Prostate gland (tissue), 2 donors: ENCODE measurements around the gene CPLANE1. TPM values are rescaled to one million over a fixed set of nuclear protein-coding genes. Genes with fewer than 3 reads are reported as not detected.

Source experiments
- DNase-seq: peaks from one replicate; pipeline ENCODE4 v3.0.0-alpha.2; 2019; ENCODE audit warnings: low spot score
- H3K27ac ChIP-seq, 2 donors: fragments of 200-600 bp; sonication (generic); 2 replicates each; pipeline ENCODE4 v1.5.1; 2017 to 2019
- H3K27me3 ChIP-seq: fragments of 200-600 bp; sonication (generic); replicated peaks from 2 replicates; pipeline ENCODE4 v1.5.1; 2019; ENCODE audit not compliant: insufficient read depth
- H3K36me3 ChIP-seq, 2 donors: fragments of 200-600 bp; sonication (generic); 1 replicate in 1 of 2; 2 replicates in 1 of 2; pipeline versions ENCODE4 v1.5.1 to v1.8.1; 2017 to 2019
- H3K4me1 ChIP-seq: fragments of 200-600 bp; sonication (generic); replicated peaks from 2 replicates; pipeline ENCODE4 v1.5.1; 2019
- H3K4me3 ChIP-seq, 2 donors: fragments of 200-600 bp; sonication (generic); 2 replicates each; pipeline ENCODE4 v1.5.1; 2017 to 2019
- H3K9me3 ChIP-seq: fragments of 200-600 bp; sonication (generic); 2 replicates; pipeline ENCODE4 v1.5.1; 2017
- POLR2A ChIP-seq: fragments of 450-650 bp; IDR thresholded peaks from one replicate; pipeline ENCODE4 v1.6.1; 2016; ENCODE audit warnings: antibody characterized with exemption, mild to moderate bottlenecking
- POLR2AphosphoS5 ChIP-seq: sonication (generic); formaldehyde crosslinking; IDR thresholded peaks from one replicate; pipeline ENCODE4 v1.6.1; 2017; ENCODE audit warnings: antibody characterized with exemption
- WGBS: methylation state at CpG from one replicate; pipeline ENCODE4 v1.1.5; 2018; 5-methylcytosine and 5-hydroxymethylcytosine counted together
- intact Hi-C: fragments of 100-400 bp; cut with DNase I; formaldehyde crosslinking; loops from one replicate; pipeline ENCODE4 v1.14.2; 2022
- total RNA-seq, 2 donors: library from RNA; depleted of rRNA; stranded (reverse); fragments of >200 nt; gene quantifications; one replicate each; pipeline ENCODE4 v1.1.0, GENCODE V29; 2016
- TF ChIP-seq, protein P1 (sequence below), 4 experiments: fragments of 200-600 bp in 2 of 4; fragments of 450-650 bp in 2 of 4; sonication (generic) in 2 of 4; IDR thresholded peaks; 1 replicate in 3 of 4; 2 replicates in 1 of 4; pipeline ENCODE4 v1.5.1; 2016 to 2019; ENCODE audit warnings: antibody characterized with exemption in 4 of 4, mild to moderate bottlenecking in 2 of 4, moderate library complexity in 2 of 4

Gene CPLANE1
- total RNA-seq, 2 donors from 2014 or later = 17.2 to 27.8 TPM

DNA sequence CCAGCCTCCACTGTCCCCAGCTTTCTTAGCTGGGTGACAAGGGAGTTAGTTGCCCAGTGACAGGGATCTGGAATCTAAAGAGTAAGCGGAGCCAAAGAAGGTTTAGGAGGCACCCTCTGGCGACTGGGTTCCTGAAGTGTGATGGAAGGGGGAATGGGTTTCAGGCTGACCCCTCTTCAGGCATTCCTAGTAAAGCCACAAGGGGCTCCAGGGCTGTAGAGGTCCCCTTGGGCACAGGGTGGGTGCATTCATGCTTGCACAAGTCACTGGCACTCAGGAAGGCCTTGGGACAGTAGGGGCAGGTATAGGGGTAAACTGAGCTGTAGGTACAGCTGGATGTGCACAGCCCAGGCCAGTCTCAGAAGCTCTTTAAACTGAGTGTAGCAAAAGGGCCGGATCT is 74.2 kb downstream of the CPLANE1 start:
- no peak for DNase-seq
- H3K36me3 ChIP-seq = peaks cover 4 to 6% of the 10 kb centered on the region in 2 donors
- no peak overlapping the region for H3K27ac ChIP-seq
- TF ChIP-seq POLR2AphosphoS5 (no peak), POLR2A (no peak)
- TF ChIP-seq, protein P1, sequence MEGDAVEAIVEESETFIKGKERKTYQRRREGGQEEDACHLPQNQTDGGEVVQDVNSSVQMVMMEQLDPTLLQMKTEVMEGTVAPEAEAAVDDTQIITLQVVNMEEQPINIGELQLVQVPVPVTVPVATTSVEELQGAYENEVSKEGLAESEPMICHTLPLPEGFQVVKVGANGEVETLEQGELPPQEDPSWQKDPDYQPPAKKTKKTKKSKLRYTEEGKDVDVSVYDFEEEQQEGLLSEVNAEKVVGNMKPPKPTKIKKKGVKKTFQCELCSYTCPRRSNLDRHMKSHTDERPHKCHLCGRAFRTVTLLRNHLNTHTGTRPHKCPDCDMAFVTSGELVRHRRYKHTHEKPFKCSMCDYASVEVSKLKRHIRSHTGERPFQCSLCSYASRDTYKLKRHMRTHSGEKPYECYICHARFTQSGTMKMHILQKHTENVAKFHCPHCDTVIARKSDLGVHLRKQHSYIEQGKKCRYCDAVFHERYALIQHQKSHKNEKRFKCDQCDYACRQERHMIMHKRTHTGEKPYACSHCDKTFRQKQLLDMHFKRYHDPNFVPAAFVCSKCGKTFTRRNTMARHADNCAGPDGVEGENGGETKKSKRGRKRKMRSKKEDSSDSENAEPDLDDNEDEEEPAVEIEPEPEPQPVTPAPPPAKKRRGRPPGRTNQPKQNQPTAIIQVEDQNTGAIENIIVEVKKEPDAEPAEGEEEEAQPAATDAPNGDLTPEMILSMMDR (IDR thresholded peaks at IDR 0.05) = no peak
- intact Hi-C loops = no loop called here
- H3K27me3 ChIP-seq = no peaks in the 10 kb centered on the region
- WGBS = 79% methylated on average over 3 of the region's 3 CpGs
- H3K4me1 ChIP-seq = no peaks in the 10 kb centered on the region
- H3K4me3 ChIP-seq = no peak overlapping the region
- H3K9me3 ChIP-seq = no peaks in the 10 kb centered on the region

DNA sequence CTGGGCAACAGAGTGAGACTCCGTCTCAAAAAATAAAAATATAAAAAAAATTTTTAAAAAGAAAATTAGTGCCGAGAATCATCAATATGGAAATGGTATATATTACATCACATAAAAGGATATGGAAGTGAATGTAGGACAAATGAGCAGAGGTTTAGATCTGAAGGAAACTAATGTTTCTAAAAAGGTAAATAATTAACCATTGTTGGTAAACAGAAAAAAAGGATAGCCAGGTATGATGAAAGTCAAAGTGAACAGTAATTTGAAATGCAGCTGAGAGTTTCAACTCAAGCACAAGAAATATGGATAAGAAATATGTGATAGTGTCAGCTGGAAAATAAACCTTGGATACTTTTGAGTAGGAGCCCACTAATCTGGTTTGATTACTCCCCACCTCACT is 76.2 kb downstream of the CPLANE1 start:
- intact Hi-C loops = no loop called here
- no peaks in the 10 kb centered on the region for H3K4me1 ChIP-seq
- TF ChIP-seq POLR2A (no peak), POLR2AphosphoS5 (no peak)
- TF ChIP-seq, protein P1 (IDR thresholded peaks at IDR 0.05) = no peak
- no peaks in the 10 kb centered on the region for H3K9me3 ChIP-seq
- no peak overlapping the region for H3K27ac ChIP-seq
- DNase-seq = no peak
- WGBS = 100% methylated on average over 2 of the region's 2 CpGs
- peaks cover 4 to 10% of the 10 kb centered on the region in 2 donors for H3K36me3 ChIP-seq
- no peaks in the 10 kb centered on the region for H3K27me3 ChIP-seq
- no peak overlapping the region for H3K4me3 ChIP-seq

DNA sequence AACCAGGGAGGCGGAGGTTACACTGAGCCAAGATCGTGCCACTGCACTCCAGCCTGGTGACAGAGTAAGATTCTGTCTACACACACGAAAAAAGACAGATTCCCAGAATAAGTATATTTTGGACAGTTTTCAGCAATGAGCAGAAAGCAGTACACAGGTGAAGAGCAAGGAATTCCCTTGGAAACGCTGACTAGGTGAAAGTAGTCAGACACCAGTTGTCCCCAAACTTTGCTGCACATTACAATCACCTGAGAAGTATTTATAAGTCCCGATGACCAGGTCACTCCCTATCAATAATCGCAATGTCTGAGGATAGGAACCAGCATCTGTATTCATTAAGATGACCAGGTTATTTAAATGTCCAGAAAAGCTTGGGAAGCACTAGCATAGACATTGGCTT is 78.3 kb downstream of the CPLANE1 start:
- Histone ChIP-seq H3K9me3 (no peaks in the 10 kb centered on the region), H3K4me3 (no peak overlapping the region), H3K27me3 (no peaks in the 10 kb centered on the region), H3K27ac (no peak overlapping the region), H3K4me1 (no peaks in the 10 kb centered on the region), H3K36me3 (peaks cover 0 to 10% of the 10 kb centered on the region in 2 donors)
- TF ChIP-seq POLR2AphosphoS5 = no peak
- no peak for TF ChIP-seq POLR2A
- TF ChIP-seq, protein P1 (IDR thresholded peaks at IDR 0.05) = no peak
- DNase-seq = no peak
- 93% methylated on average over 6 of the region's 6 CpGs for WGBS
- intact Hi-C loops = no loop called here

DNA sequence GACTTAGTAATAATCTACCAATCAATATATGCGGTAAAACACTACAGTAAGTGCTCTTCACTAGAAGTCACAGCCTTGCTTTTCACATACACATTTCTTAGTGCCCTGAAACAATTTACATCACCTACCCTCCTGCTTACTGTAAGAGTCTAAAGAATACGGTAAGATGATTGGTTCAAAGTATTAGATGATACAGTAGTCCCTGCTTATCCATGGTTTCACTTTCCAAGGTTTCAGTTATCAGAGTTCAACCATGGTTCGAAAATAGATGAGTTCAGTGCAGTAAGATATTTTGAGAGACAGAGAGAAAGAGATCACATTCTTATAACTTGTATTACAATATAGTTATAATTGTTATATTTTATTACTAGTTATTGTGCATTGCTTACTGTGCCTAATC is 83.0 kb downstream of the CPLANE1 start:
- Histone ChIP-seq H3K27me3 (no peaks in the 10 kb centered on the region), H3K27ac (no peak overlapping the region), H3K4me1 (no peaks in the 10 kb centered on the region), H3K4me3 (no peak overlapping the region), H3K9me3 (no peaks in the 10 kb centered on the region), H3K36me3 (peaks cover 0 to 6% of the 10 kb centered on the region in 2 donors)
- no peak for DNase-seq
- 96% methylated on average over 3 of the region's 3 CpGs for WGBS
- intact Hi-C loops = no loop called here
- TF ChIP-seq POLR2A (no peak), POLR2AphosphoS5 (no peak)
- TF ChIP-seq, protein P1 (IDR thresholded peaks at IDR 0.05) = no peak

GRCh38 chr5:37165761-37166160 is 83.4 kb downstream of the CPLANE1 start:
- no peaks in the 10 kb centered on the region for H3K4me1 ChIP-seq
- DNase-seq = no peak
- intact Hi-C loops = no loop called here

More at GRCh38 chr5:37165761-37166160, 83.4 kb downstream of the CPLANE1 start:
- 86% methylated on average over 1 of the region's 1 CpG for WGBS
- no peak overlapping the region for H3K27ac ChIP-seq
- TF ChIP-seq POLR2A (no peak), POLR2AphosphoS5 (no peak)
- TF ChIP-seq, protein P1 (IDR thresholded peaks at IDR 0.05) = no peak
- no peaks in the 10 kb centered on the region for H3K9me3 ChIP-seq
- peaks cover 0 to 6% of the 10 kb centered on the region in 2 donors for H3K36me3 ChIP-seq
- H3K27me3 ChIP-seq = no peaks in the 10 kb centered on the region
- H3K4me3 ChIP-seq = no peak overlapping the region
